GM21619 (cell line): ENCODE data around the gene PRRX1.

Experiments used
- ATAC-seq: cut with Tn5 transposase; IDR thresholded peaks from one replicate; pipeline ENCODE4 v1.9.1; 2021; ENCODE audit not compliant: unreplicated experiment

The PRRX1 gene

DNA sequence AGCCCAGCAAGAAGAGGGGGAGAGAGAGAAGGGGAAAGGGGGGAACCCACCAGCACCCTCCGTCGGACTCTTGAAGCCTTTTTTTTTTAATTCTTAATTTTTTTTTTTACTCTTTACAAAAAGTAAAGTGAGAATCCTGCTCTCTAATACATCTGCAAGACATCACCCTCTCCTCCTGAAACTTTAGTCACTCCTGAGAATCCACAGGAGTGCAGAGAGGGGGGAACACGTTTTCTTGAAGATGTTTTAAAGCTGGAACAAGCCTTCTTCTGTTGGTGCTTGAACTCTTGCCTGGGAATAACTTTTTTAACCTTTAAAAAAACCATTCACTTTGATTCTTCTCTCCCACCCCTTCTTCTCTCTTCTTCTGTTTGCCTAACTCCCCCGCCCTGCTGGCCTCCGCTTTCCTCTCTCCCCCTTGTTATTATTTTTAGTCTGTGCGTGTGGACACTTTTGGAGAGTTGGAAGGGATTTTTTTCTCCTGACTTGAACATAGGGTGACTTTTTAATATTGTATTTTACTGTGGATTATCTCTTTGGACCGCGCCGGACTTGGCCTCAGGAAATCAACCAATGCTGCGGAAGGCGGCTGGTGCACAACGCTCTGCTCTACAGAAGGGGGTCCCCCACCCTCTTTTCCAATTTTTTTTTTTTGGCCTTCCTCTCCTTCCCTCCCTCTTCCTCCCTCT, 383 bp upstream of the PRRX1 start:
- ATAC-seq, result no peak

DNA sequence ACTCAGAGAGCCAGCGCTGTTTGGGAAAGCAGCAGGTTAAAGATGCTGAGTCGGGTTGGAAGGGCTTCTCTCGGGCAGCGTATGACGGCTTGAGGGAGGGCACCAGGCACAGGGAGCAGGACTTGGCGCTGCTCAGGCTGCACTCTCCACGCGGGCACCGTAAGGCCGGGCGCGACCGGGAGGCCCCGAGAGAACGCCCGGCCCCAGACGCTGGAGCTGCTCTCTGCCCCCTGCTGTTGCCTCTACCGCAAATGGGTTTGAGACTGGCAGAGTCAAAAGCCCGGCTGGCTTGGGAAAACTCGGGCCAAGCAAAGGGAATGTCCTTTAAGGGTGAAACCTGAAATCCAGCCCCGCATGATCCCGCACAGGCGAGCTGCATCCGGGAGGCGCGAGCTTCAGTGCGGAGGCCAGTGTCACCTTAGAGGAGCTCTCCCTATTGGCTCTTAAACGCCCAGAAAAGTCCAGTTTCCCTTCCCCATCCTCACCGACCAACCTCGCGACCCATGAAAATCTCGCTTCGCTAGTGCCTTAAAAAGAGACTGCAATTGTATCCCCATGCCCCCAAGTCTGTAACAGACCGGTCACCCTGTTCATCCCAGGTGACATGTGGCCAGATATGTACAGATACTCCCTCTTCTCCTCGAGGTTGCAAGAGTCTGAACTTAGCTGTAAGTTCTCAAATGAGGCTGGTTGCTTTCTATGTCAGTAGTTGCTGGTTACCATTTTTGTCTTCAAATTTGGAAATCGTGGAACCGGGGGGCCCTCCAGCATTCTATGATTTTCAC, 1.1 kb downstream of the PRRX1 start:
- ATAC-seq, result no peak

DNA sequence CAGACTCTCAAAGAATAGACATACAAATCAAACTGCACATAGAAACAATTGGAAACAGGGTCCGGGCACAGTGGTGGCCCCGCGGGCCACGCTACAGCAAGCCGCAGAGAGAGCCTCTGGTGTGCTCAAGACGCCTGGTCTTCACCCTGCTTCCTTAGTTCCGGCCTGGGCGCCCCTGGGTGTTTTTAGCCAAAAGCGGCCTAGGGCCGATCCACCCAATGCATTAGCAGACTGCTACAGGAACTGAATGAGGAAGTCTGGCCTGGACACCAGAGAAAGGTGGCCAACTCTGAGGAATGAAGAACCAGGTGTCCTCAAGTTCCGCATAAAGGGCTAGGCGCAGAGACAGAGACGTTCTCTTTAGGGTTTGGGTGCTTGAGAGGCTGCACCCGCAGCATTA, 1.7 kb downstream of the PRRX1 start:
- no peak for ATAC-seq

DNA sequence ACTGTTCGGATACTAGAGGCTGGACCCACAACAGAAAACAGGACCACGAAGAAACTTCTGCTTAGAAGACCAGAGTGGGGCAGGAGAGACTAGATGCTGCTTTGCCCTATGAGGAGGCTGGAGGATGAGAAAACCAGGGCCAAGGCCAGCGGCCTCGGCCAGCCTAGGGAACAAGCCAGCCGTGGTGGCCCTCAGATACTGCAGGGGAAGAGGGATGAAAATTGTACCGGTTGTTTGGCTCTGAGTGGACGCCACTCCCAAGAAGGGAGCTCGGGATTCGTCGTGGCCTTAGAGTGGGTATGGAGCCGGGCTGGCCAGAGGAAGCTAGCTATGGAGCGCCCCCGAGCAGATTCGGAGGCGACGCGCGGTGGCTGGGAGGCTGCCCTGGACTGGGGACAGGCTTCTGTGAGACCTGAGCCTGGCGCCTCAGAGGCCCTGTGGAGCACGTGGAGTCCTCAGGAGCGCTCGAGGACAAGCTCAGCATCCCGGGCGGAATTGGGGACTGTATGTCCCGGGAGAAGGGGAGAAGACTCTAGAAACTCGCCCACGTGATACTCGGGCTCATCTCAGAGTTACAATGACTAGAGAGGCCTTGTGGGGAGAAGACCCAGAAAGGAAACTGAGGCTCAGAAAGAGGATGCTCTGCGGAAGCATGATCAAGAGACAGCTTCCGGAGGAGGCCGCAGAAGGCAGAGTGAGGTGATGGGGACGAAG, 2.8 kb downstream of the PRRX1 start:
- no peak for ATAC-seq

DNA sequence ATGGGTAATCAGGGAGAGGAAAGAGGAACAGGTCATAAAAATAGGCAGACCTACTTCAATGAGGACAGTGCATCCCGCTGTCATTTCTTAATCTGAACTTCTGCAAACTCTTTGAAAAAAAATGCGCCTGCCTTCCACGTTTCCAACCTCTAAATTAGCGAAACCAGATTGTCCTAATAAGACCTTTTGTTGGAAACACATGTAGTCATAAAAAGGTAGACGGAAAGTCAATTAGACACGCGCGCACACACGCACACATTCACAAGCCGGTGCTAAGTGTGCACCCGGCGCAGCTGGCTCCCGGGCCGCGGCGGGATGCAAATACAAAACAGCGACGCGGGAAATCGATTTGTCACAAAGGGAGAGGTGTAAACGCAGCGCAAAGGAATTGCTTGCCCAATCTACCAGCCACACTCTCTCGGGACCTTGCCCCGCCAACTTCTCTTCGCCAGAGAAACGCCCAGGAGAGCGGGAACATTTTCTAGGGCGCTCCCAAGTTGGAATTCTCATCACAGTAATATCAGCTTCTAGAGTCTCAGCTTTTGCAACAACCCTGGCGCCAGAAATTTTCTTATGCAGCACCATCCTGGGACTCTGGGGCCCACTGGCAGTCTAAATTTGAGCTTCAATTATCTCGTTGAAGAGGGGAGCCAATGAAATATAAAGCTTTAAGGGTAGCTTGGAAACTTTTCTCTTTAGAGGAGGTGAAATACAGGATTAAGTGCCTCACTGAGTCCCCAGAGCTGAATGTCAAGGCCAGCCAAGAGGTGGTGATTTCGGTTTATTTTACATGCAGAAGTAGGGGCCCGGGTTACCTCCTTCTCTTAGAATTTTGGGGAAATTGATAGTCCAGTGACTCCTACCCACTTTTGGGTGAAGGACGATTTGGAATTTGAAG, 4.5 kb downstream of the PRRX1 start:
- no peak for ATAC-seq

DNA sequence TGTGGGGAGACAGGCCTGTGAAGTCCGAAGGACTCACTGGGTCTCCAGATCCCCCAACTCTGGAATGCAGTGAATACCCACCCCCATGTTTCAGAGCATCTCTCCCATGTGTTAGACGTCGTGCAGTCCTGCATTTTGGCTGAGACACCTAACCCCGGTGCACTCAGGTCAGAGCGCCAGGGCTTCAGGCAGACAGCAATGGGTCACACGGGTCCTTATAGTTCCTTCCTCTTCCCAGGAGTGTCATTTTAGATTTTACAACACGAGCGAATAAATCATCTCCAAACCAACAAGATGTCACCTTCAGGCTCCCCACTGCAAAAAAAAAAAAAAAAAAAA, 5.1 kb downstream of the PRRX1 start:
- no peak for ATAC-seq

DNA sequence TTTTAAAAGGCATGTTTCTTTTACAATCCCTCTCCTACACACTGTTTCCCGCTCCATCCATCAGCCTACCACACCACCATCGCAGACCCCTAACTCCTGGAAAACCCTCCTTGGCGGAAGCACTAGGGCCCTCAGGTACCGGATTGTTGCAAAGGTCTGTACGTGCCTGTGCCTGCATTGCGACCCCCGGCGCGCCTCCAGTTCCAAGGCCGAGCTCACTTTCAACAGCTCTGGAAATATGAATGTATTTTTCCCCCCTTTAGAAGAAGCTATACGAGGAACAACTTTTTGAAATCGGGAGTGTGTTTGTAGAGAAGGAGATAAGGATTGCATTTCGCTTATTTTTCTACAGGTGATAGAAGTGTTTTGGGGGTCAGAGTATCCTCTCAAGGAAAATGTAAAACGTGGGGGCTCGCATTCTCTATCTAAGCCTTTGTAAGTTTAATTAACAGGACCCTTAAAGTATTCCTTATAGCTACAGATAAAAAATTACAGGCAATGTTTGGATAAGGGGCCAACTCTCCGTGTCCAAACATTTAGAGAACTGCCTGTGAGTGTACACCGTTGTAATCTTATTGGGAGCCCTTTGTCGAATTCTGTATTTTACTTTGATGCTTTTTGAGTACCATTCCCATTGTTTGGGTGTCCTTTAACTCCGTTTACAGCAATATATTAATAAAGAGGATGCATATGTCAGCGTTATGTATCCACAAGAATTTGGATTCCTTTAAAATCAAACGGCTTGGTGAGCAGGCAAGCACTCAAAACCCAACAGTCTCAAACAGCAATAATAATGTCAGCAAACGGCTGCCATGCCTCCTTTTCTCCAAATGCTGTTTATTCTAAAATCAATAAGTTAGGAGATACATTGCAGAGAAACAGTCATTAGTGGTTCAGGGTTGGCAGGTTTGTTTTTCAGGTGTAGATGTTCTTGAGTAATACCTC, 5.9 kb downstream of the PRRX1 start:
- no peak for ATAC-seq

DNA sequence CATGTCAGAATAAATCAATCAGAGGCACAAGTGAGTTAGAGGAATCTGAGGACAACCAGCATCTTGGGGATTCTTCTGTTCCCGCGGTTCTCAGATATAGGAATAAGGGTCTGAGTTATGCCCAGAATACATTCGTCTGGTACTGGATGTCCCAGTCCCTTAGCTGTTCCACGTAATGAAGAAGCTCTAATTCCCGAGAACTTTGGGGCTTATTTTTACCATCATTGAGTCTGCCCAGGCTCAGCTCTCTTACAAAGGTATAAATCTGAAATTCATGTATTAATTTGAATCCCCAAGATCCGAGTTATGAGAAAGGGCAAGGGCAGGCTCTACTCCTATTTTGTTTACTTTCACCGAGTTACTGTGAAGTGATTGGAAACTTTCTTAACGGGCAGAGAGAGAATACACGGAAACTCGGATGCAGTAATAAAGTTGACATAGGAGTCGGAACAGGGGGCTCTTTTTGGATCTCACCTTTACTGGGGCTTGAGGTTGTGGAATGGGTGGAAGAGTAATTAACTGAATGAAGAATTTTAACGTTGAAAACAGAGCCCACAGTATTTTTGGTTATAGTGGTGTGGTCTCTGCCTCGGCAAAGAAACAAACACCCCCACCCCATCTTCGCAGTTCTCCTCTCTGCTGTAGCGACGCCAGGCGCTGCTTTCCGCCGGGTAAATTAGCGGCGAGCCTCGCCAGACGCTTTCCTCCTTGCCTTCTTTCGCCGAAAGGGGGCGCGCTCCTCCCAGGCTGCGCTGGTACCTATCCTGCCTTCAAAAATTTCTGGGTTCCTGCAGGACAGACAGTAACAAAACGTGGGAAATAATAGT, 7.1 kb downstream of the PRRX1 start:
- no peak for ATAC-seq

DNA sequence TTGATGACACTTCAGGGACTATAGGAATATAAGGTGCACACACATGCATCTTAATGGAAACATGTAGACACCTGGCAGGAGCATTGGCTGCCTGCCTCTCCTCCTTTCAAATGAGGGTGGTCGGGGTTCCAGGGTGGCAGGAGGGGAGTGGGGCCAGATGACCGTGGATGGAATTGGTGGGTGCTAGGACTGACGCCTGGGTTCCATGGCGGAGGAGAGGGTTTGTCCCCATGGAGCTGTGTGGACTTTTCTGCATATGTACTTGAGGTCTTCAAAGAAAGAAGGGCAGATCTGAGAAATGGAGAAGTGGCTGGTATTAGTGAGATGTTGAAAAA, 7.7 kb downstream of the PRRX1 start:
- ATAC-seq, result no peak

DNA sequence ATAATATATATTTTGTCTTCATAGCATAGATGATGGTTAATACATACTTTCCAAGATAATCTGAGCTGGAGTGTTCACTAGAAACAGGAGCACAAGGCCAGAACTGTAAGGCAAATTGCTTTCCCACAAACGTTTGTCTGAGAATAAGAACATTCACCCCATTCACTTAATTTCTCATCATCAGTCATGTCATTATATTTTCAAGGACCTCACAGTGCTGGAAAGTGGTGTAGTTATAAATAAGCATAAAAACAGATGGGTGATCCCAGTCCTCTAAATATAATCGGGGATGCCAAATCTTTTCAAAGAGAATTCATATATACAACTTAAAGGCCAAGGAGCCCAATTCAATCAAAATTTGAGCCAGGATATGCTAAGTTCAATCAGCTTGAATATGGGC, 8.4 kb downstream of the PRRX1 start:
- ATAC-seq, result no peak

DNA sequence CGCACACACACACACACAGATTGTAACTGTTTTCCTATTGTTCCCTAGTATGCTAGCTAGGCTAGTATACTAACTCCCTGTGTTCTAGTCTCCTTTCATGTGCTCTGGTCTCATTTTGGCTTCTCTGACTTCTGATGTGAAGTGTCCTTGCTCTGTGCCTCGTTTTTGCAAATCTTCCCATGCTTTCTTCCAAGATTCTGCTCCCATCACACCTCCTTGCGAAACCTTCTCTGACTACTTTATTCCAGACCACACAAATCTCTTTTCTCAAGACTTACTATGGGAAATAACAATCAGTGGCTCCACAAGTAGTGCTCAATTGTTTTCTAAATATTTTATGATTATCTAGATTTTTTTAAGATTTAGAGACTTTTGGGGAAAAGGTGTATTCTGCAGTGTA, 10.3 kb downstream of the PRRX1 start:
- no peak for ATAC-seq

DNA sequence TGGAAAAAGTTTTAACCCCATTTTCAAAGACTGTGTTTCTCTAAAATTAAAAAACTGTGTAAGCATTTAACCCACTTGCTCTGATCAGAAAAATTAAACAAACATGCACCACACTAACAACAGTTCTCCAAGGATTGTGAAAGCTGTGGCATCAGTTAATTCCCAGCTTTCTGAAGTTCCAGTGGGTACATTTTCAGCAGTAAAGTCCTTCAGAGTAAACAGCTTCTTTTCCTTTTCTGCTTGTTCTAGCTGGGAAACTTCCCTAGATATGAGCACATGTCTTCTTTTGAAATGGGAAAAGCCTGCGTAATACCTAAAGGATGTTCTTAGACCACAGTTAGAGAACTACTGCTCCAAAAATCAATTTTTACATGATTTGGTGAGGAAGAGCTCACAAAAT, 11.1 kb downstream of the PRRX1 start:
- no peak for ATAC-seq

DNA sequence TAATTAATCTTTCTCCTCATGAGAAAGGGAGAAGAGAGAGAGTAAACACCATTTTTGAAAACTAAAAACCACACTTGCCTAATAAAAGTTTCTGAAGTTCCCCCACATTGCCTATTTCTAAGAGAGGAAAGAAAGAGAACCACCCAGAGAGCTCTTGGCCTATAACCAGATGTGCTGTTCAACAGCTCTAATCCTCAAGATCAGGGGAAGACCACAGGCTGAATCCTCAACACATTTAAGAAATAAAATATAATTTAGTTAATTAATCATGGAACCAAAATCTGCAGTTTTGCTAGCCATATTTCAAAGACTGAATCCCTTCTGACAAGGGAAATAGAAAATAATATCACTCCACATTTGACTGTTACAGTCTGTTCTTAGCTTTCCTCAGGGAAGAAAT, 11.9 kb downstream of the PRRX1 start:
- no peak for ATAC-seq

DNA sequence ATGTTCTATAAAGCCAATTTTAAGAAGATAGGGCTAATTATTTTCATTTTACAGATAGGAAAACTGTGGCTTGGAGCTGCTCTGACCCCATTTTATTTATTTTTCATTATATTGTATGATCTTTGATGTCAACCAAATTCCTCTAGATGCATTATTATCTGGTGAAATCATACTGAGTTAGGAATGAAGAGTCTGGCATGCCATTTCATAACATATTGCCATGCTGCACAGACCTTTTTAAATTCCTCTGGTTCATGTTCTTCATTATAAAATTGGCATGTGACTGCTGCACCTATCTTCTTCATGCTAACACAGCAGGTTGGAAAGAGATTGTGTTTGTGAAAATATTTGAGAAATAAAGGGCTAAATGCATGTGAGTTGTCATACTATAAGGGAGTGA, 12.7 kb downstream of the PRRX1 start:
- ATAC-seq, result no peak

DNA sequence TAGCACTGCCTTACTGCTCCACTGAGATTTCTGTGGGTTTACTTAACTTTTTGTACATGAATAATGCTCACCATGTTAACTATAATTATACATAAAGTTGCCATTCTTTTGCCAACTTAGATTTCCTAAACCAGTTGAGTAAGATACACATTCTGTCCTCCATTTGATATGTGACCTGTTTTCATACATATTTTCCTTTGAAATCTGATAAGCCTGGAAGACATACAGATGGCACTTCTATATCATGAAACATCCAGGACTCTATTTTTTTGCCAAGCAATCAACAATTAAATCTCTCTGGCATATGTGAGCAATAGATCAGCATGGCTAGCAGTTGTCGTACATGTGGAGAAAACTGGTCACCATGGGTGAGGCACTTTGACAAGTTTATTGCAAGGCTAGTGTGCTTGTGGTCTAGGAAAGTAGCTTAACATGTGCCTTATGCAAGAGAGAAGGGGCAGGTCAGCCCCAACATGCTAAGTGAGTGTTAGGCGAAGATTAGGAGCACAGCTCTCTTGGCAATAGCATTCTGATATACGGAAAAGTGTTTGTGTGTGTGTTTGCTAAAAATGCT, 14.2 kb downstream of the PRRX1 start:
- no peak for ATAC-seq

DNA sequence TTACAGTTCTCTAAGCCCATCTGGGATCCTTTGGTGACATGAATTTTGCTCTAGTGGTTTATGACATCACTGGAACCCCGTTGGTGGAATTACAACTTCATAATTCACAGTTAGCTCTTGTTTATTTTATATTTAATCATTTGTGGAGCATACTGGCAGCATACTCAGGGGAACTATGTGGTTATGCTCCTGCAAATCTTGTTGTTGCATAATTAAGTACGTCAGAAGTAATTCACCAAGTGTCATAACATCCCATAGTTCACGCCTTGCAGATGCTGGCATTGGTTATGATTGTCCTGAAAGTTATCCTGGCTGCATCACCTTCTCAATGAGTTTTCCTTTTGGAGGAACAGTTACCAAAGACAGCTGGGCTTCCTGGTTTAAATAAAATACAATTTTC, 16.5 kb downstream of the PRRX1 start:
- no peak for ATAC-seq

DNA sequence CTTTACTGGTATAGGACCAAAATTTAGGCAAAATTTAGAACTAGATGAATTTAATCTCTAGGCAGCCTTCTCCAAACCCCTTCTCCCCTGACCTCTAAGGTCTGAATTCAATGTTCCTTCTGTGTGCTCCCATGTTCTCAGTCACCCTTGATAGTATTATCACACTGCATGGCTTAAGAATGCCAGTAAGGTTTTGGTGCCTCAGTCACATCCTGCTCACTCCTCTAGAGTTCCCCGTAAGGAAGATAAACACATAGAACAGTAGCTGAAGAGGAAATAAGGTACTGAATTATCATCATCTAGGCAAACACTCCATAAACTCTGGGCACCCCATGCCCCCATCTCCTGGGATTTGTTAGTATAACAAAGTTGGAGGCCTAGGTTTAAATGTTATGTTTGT, 18.2 kb downstream of the PRRX1 start:
- no peak for ATAC-seq

DNA sequence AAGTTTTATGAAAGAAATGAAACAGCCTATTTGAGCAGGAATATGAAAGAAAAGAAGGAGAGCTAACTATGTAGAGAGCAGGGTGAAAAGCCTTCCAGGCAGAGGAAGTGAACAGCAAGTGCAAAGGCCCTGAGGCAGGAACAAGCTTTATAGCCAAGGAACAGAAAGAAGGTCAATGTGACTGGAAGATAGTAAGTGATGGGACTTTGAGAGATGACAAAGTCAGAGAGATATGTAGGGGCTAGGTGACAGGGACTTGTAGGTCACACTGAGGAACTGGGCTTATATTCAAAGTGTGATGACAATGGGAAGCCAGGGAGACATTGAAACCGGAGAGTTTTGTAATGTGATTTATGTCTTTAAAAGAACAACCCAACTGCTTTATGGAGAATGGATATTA, 18.9 kb downstream of the PRRX1 start:
- ATAC-seq, result no peak

DNA sequence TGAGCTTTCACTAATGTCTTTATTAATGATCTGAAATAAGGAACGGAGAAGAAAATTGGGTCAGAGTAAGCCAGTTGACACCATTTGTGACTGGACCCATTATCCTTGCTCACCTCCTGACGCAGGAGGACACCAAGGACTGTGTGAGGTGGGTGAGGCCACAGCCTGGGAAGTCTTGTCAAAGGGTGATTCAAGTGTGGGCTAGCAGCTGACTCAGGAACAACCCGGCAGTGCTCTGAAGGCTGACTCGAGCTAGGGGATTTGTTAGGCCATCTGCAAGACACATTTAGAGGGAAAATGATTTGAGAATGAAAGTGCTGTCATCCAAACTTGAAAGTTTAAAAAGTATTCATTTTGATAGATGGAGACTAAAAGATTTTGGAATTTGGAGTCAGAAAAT, 21.2 kb downstream of the PRRX1 start:
- ATAC-seq, result no peak
